NCI-H345 treated with DMSO at 0.1 percent for 48 hours (cell line): ENCODE measurements around the gene NFATC2.

Experiments used
- DNase-seq: peaks from one replicate; lab custom pipeline; 2025; ENCODE audit not compliant: unreplicated experiment; lab: John Stamatoyannopoulos, UW

Gene NFATC2

GRCh38 chr20:51417250-51418136 lies 125.0 kb downstream of the NFATC2 start:
- no peak for DNase-seq

- no peak for DNase-seq
These were observed 125.8 kb downstream of the NFATC2 start for GRCh38 chr20:51416532-51417249.

GRCh38 chr20:51413857-51414256 lies 128.7 kb downstream of the NFATC2 start:
- DNase-seq: no peak

GRCh38 chr20:51412951-51413481 lies 129.5 kb downstream of the NFATC2 start:
- no peak for DNase-seq

- DNase-seq: no peak
These were observed 130.1 kb downstream of the NFATC2 start for GRCh38 chr20:51412333-51412871.

- no peak for DNase-seq
These were observed 130.6 kb downstream of the NFATC2 start for GRCh38 chr20:51411870-51412269.

- DNase-seq: no peak
These were observed 131.8 kb downstream of the NFATC2 start for GRCh38 chr20:51410586-51411325.

- DNase-seq: no peak
These were observed 133.2 kb downstream of the NFATC2 start for GRCh38 chr20:51409192-51409880.

- no peak for DNase-seq
These were observed 138.0 kb downstream of the NFATC2 start for GRCh38 chr20:51404297-51405060.

GRCh38 chr20:51403466-51404220 lies 138.9 kb downstream of the NFATC2 start:
- DNase-seq: no peak

- no peak for DNase-seq
These were observed 140.3 kb downstream of the NFATC2 start for GRCh38 chr20:51402201-51402600.

- DNase-seq: no peak
These were observed 141.0 kb downstream of the NFATC2 start for GRCh38 chr20:51401496-51401895.

GRCh38 chr20:51400051-51400926 lies 142.2 kb downstream of the NFATC2 start:
- no peak for DNase-seq

- peak; percentile 85 for DNase-seq
These were observed 143.3 kb downstream of the NFATC2 start for GRCh38 chr20:51399006-51399890.

GRCh38 chr20:51398552-51398951 lies 144.0 kb downstream of the NFATC2 start:
- no peak for DNase-seq

GRCh38 chr20:51398083-51398482 lies 144.4 kb downstream of the NFATC2 start:
- no peak for DNase-seq

- no peak for DNase-seq
These were observed 145.4 kb downstream of the NFATC2 start for GRCh38 chr20:51397137-51397536.
